NT2/D1 (cell line): ENCODE results near the gene IFT43.

Source experiments
- SUZ12 ChIP-seq: IDR thresholded peaks from 2 replicates; pipeline ENCODE4 v1.6.1; 2011; ENCODE audit not compliant: insufficient read length, insufficient read depth; ENCODE audit errors: extremely low read depth
- YY1 ChIP-seq: IDR thresholded peaks from 2 replicates; pipeline ENCODE4 v1.6.1; 2011; ENCODE audit not compliant: insufficient read length, insufficient read depth
- ZNF274 ChIP-seq: IDR thresholded peaks from 2 replicates; pipeline ENCODE4 v1.6.1; 2011; ENCODE audit warnings: mild to moderate bottlenecking, low read depth, low read length

GRCh38 chr14:75984674-75985073 lies 889 bp upstream of the IFT43 start:
- no peak for TF ChIP-seq ZNF274
- no peak for TF ChIP-seq YY1
- TF ChIP-seq SUZ12, result no peak
